ENCODE data around the gene GALNT9.

GALNT9 gene

DNA sequence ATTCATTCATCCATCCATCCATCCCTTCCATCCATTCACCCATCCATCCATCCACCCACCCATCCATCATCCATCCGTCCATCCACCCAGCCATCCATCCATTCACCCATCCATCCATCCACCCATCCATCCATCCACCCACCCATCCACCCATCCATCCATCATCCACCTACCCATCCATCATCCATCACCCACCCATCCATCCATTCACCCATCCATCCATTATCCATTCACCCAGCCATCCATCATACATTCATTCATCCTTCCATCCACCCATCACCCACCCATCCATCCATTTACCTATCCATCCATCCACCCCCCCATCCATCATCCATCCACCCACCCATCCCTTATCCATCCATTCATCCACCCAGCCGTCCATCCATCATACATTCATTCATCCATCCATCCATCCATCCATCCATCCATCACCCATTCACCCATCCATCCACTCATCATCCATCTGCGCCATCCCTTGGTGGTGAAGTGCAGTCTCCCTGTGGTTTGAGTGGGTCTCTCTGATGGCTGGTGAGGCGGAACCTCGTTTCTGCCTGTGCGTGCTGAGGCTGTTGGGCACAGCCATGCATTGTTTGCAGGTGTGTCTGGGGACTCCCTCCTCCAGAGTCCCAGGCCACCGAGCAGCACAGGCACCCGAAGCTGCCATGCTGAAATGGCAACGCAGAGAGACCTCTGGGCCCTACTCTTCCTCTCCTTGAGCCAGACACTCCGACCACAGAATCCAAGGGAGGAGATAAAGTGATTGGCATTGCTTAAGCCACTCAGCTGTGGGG, 162.4 kb downstream of the GALNT9 start:
- no peak for DNase-seq

- no peak for DNase-seq
Observed at GRCh38 chr12:132166093-132166492, 163.3 kb downstream of the GALNT9 start.

- DNase-seq: no peak
Observed at GRCh38 chr12:132165584-132165983, 163.8 kb downstream of the GALNT9 start.

GRCh38 chr12:132164426-132164825, 165.0 kb downstream of the GALNT9 start:
- DNase-seq: no peak

- no peak for DNase-seq
Observed at GRCh38 chr12:132163911-132164288, 165.5 kb downstream of the GALNT9 start.

DNA sequence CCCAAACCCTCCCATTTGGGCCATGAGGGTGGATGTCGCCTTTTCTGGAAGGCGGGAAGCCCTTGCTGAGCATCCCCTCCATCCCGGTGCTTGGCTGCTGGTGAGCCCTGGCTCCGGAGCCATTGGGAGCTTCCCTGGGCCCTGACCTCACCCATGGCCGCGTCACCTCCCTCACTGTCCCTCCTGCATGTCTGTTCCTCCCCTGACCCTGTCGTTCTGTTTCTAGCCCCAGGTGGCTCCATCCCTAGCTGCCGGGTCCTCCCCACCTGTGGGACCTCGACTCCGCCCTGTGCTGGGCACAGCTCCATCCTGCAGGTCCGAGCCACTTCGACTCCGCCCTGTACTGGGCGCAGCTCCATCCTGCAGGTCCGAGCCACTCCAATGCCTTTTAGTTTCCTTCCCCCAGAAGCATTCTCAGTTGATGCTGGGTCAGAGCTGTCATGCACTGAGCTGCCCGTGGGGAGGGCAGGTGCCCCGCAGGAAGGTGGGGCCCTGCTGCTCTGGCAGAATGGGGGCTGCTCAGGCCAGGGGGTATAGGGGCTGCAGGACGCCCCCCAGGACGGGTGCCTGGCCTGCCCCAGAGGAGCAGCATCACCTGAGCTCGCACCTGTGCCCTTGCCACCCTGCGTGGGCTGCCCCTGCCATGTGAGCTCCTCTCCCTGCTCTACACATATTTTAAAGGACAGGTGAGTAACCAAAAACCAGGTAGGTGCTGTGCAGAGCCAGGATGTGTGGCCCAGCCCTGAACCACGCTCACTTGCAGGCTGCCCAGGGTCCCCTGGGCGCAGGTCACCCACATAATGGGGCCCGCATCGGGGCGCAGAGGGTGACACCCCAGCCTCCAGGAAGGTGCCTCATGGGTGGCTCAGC, 166.1 kb downstream of the GALNT9 start:
- no peak for DNase-seq

DNA sequence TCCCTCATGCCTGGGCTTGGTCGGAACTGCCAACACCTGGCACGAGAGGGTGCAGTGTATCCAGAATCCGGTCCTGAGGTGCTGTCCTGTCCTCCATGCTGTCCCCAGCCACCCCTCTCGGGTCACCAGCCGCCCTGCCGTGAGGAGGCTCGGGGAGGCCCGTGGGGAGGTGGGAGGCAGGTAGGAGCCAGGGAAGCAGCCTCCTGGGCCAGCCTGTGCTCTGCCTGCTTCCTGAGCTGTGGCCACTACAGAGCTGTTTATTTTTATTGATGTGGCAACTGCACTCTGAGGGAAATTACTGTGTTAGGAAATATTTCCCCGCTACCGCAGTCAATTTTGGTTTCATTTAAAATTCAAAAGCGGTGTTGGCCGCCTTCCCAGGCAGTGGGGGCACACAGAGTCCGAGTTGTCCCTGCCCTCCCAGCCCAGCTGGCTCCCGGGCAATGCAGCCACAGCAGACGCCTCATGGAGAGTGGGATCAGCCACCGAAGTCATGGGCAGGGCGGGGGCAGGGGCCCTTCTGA, 166.8 kb downstream of the GALNT9 start:
- no peak for DNase-seq

DNA sequence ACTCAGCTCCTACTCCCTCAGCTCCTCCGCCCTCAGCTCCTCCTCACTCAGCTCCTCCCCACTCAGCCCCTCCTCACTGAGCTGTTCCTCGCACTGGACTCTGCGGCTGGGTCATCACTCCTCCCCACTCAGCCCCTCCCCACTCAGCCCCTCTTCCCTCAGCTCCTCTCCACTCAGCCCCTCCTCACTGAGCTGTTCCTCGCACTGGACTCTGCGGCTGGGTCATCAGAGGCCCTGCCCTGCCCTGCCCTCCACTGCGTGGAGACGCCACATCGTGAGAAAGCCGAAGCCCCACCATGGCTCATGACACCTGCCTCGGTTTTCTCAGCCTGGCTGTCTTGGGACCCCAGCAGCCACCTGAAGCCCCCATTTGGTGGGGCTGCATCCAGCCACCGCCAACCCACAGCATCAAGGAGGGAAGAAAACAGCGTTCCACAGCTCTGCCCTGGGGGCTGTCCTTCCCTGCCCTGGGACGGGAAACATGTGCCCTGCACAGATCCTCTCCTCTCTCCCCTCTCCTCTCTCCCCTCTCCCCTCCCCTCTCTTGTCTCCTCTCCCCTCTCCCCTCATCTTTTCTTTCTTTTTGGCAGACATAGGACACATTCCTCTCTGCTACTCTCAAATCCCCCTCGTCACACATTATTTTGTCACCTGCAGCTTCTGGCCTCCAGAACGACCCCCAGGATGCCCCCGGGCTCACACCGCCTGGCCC, 167.4 kb downstream of the GALNT9 start:
- DNase-seq: no peak

GRCh38 chr12:132161036-132161781, 168.2 kb downstream of the GALNT9 start:
- DNase-seq: no peak

DNA sequence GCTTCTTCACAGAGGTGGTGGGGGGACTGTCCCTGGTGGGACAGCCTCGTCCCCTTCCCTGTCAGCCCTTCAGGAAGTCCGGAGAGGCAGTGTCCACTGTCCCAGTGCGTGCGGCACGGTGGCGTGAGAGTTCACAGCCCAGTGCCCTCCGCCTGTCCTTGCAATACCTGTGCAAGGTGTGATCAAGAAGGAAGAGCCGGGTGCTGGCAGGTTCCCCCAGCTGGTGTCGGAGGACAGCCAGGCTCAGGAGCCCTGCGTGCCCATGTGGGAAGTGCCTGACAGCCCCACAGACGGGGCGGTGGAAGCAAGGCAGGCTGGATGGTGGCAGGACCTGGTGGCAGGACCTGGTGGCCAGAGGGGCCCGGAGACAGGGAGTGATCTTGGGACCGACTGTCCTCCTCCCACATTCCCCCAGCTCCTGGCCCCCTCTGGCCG, 168.8 kb downstream of the GALNT9 start:
- DNase-seq: no peak

- DNase-seq: no peak
Observed at GRCh38 chr12:132160016-132160415, 169.4 kb downstream of the GALNT9 start.

GRCh38 chr12:132159555-132160003, 169.8 kb downstream of the GALNT9 start:
- no peak for DNase-seq

DNA sequence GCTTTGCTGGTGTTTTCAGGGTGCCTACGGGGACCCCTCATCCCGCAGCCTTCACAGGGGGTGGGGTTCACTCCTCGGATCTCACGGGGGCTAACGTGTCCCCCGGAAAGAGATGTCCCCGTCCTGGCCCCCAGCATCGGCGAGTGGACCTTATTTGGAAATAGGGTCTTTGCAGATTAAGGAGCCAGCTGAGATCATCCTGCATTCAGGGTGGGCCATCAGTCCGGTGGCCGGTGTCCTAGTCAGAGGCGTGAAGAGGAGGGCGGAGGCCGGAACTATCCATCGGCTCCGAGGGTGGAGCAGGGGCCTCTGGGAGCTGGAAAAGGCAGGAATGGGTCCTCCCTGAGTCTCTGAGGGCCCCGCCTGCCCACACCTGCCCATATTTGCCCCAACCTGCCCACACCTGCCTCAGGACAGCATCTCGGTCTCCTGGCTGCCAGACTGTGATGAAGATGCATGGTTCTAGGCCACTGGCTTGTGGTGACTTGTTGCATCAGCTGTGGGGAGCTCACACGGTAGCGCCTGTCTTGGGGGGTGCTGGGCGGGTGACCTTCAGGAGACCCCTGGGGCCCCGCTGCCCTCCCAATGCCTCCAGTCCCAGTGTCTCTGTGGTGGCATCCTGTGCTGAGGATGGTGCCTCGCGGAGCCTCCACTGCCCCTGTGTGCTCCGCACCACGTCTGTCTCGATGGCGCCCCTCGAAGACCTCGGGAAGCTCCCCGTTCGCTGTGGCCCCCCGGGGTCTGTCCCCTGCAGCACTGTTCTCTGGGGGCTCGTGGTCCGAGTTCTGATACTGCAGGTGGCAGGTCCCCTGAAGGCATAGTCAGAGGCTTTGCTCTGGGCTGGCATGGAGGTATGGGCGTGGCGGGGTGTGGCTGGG, 170.5 kb downstream of the GALNT9 start:
- no peak for DNase-seq

GRCh38 chr12:132157733-132158409, 171.5 kb downstream of the GALNT9 start:
- no peak for DNase-seq

- DNase-seq: no peak
Observed at GRCh38 chr12:132156573-132157325, 172.6 kb downstream of the GALNT9 start.

GRCh38 chr12:132155771-132156572, 173.4 kb downstream of the GALNT9 start:
- DNase-seq: no peak

DNA sequence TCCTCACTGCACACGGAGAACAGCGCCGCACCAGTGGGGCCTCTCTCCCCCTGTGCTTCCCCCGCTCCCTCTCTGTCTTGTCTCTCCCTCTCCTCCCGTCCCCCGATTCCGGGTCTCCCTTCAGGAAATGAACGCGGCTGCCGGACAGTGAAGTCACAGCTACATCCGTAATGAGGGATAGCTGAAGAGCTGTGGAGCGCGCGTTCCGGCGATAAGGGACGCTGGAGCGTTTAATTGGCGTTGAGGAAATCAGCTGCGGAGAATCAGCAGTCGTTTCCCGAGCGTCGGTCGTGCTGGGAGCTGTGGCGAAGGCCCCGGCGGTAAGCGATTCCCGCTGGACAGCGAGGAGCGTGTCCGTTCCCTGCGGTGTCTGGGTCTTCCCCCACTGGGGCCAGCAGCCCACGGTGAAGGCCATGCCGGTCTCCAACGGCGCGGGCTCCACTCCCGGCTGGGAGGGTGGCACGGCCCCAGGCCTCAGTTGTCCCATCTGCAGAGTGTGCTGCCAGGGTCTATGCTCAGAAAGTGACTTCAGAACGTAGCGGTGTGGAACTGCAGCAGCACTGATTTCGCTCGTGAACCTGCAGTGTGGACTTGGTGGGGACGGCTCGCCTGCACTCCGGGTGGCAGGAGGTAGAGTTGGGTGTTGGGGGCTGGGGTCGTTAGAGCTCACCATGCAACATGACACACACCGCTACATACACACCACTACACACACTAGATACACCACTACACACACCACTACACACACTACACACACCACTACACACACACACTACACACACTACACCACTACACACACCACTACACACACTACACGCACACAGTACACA, 174.2 kb downstream of the GALNT9 start:
- DNase-seq: no peak

GRCh38 chr12:132154341-132154761, 175.0 kb downstream of the GALNT9 start:
- DNase-seq: no peak

All from NCI-H1436 (cell line).